Dedifferentiated amniotic fluid mesenchymal stem cell (primary cell): ENCODE measurements around the gene PANK2.
"Not testable (repeated sequence)": the region's sequence is repeated elsewhere in the genome, so short reads cannot be mapped to it uniquely, and the experiment has no call there.

ENCODE experiments used
- DNase-seq: peaks from one replicate; pipeline ENCODE4 v3.0.0-alpha.2; 2016; ENCODE audit errors: extremely low spot score

Gene PANK2

DNA sequence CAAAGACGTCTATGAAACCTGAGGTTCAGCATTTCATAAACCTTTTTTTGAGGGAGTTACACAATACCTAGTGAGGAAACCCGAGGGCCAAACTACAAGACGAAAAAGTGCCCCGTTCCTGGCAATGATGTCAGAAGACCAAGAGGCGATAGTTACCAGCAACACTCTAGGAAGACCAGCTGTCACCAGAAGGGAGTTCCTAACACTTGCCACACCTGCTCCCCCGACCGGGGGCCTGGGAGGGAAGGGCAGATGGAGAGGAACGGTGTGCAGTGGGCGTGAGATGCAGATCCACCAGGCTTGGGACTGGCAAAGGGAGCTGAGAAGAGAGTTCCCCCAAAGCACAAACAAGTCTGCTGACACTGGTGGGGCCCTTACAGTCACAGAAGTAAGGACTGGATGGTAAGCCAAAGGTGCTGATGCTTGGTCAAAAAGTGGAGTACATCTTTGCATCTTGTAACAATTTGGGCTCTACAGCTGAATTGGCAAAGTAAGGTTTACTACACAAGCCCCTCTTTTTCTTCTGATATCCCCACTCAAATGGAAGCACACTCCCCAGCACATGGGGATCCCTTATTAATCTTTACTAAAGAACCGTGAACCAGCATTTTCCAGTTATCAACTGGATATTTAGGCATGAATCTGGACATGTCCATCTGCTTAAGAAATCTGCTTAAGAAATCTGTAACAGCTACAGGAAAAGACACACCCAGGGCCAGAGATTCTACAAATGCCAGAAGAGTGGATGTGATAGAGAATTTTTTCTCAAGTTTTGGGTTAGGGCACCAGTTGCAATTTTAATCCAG lies 38.5 kb downstream of the PANK2 start:
- no peak for DNase-seq

- peak; percentile 25 for DNase-seq
These were observed 40.5 kb downstream of the PANK2 start for GRCh38 chr20:3929713-3930060.

DNA sequence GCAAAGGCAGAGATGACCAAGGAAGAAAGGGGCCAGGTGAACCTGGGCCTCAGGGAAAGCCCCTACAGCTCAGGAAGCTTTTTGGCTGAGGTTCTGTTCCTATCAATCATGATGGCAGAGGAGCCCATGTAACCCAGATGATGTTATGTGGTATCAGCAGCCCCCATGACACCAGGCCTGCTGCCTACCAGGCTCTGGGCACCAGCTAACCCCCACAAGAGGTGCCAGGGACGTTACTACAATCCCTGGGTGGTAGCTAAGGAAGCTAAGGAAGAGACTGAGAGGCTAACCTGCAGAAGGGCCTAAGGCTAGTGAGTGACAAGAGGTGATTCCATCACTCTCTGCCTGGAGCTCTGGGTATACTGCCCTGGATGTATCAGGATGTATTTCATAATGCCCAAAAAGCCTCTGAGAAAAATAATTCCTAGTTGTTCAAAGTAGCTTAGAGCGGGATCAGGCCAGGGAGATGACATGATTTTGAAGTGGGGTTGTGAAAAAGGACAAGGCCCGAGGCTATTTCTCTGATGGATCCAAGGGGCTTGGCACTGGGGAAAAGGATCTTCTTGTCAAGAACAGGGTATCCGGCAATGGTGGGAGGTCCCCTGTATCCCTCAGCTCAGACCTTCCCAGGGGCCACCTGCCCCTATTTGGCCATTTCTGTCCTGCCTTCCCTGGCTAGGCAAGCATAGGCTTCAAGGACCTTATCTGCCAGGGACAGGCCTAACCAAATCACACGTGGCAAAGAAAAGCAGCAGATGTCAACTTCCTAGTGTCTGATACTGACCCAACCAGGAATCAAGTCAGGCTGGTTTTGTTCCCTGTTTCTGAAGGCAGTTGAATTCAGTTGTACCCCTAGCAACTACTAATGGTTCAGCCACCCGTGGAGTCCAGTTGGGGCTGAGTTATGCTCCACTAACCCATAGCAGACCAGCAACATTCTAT lies 41.3 kb downstream of the PANK2 start:
- no peak for DNase-seq

DNA sequence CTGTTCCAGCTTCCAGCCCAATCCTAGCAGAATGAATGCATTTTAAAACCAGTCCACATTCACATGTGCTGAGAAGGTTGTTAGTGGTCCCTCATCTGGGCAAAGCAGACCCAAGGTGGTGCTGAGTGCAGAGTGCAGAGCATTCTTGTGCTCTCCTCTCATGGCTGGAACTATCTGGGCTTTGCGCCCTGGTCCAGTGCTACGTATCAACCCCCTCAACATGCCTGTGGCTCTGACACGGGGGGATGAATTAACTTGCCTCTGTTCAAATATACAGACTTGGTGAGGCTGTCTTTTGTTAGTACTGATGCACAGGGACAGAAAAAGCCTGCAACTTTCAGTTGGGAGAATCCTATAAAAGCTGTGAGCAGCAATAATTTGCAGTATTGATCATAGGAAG lies 42.5 kb downstream of the PANK2 start:
- DNase-seq = no peak

GRCh38 chr20:3932277-3932676 lies 43.1 kb downstream of the PANK2 start:
- DNase-seq = no peak

- DNase-seq = peak; percentile 22
These were observed 43.5 kb downstream of the PANK2 start for GRCh38 chr20:3932681-3933080.

GRCh38 chr20:3933218-3933617 lies 44.0 kb downstream of the PANK2 start:
- DNase-seq = no peak

- DNase-seq = no peak
These were observed 45.4 kb downstream of the PANK2 start for GRCh38 chr20:3934624-3935023.

DNA sequence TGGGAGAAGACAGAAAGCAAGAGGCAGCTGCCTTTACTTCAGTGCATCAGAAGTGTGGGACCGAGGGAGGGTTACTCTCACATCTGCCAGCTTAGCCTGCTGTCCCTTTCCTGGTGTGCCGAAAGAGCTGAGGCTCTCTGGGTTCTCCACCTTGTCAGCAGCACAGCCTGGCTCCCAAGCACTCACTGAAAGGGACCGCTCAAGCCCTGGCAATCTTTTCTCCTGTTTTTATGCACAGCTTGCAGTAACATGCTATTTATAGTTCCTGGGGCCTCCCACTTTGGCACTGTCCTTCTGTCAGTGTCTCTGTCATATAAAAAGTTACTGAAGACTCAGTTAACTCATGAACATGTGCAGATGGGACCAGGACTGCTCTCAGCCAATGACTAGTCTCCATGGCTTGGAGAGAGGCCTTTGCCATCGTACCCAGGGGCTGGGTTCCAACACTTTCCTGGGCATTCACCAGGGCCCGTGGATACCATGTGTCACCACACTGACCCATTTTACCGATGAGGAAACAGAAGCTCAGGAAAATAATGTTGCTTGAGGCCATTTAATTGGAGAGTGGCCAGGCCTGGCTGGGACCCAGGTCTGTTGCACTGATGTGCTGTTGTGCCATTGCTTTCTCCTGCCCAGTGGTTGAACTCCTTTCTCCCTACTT lies 46.2 kb downstream of the PANK2 start:
- DNase-seq = no peak

DNA sequence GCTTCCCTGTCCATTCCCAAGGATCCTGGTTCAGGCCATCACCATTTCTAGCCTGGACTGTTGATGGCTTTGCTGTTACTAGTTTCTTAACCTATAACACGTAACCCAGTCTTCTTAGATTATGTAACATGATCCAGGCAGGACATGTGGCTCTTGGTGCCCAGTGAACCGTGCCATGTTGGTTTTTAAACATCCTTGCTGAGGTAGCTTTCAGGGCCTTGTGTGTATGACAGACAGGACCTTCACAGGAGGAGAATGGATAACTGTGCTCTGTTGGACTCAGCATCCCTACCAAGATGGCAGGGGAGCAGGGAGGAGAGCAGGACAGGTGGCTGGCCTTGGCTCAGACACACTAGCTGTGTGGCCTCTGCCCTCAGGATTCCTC lies 46.8 kb downstream of the PANK2 start:
- no peak for DNase-seq

GRCh38 chr20:3937618-3938017 lies 48.4 kb downstream of the PANK2 start:
- no peak for DNase-seq

GRCh38 chr20:3940905-3941304 lies 51.7 kb downstream of the PANK2 start:
- no peak for DNase-seq

DNA sequence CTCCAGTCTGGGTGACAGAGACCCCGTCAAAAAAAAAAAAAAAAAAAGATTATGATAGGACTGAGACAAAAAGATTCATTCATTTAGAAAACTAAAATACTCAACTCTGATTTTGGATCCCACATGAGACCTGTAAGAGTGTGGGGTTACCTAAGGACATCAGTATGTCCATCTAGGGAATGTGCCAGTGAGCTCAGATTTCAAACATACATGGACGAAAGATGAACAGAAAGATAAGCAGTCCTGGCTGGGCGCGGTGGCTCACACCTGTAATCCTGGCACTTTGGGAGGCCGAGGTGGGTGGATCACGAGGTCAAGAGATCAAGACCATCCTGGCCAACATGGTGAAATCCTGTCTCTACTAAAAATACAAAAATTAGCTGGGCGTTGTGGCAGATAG lies 57.5 kb downstream of the PANK2 start:
- not testable (repeated sequence) for DNase-seq

DNA sequence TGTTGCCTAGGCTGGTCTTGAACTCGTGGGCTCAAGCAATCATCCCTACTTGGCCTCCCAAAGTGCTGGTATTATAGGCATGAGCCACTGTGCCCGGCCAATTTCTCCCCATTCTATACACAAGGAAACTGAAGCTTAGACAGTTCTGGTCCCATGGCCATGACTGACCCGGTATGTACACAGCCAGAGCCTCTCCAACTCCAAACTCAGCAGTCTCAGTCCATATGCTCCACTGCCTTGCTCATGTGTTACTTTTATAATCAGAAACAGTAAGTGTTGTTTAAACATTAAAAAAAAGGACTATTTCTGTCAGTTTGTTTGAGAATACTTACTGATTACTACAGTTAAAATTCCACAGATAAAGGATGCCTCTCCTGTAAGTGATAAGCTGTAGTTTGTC lies 75.5 kb downstream of the PANK2 start:
- DNase-seq = no peak

- no peak for DNase-seq
These were observed 77.4 kb downstream of the PANK2 start for GRCh38 chr20:3966571-3966970.

GRCh38 chr20:3970016-3970415 lies 80.8 kb downstream of the PANK2 start:
- no peak for DNase-seq

- DNase-seq = no peak
These were observed 82.0 kb downstream of the PANK2 start for GRCh38 chr20:3971145-3971544.

- no peak for DNase-seq
These were observed 83.0 kb downstream of the PANK2 start for GRCh38 chr20:3972161-3972560.

DNA sequence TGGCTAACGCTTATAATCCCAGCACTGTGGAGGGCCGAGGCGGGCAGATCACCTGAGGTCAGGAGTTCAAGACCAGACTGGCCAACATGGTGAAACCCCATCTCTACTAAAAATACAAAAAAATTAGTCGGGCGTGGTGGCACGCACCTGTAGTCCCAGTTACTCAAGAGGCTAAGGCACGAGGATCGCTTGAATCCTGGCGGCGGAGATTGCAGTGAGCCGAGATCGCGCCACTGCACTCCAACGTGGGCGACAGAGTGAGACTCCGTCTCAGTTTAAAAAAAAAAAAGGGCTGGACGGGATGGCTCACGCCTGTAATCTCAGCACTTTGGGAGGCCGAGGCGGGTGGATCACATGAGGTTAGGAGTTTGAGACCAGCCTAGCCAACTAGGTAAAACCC lies 83.4 kb downstream of the PANK2 start:
- DNase-seq = not testable (repeated sequence)

GRCh38 chr20:3973705-3974104 lies 84.5 kb downstream of the PANK2 start:
- no peak for DNase-seq

DNA sequence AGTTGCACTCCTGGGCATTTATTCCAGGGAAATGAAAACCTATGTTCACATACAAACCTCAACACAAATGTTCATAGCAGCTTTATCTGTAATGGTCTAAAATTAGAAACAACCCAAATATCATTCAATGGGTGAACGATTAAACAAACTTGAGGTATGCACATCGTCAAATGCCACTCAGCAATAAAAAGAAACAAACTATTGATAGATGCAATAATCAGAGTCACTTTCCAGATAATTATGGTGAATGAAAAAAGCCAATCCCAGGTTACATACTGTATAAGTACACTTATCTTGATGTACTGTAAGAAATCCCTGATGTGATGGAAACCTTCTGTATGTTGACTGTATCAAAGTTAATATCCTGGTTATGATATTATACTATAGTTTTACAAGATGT lies 87.3 kb downstream of the PANK2 start:
- DNase-seq = no peak
